NCI-H2029 treated with DMSO at 0.1 percent for 48 hours (cell line): ENCODE data around the gene RPGRIP1L.

ENCODE experiments used
- DNase-seq: peaks from one replicate; lab custom pipeline; 2025; lab: John Stamatoyannopoulos, UW

Gene RPGRIP1L

GRCh38 chr16:53703590-53704444, at the start of gene RPGRIP1L, which contains the start of gene FTO:
TSS of gene RPGRIP1L (minus strand) at chr16:53703859. CDS start at chr16:53700723, 3,136 bp downstream.
TSS of gene FTO (plus strand) at chr16:53704156.
- DNase-seq: peak; percentile 72

- DNase-seq: no peak
Measured at GRCh38 chr16:53753431-53753830, 49.8 kb upstream of the RPGRIP1L start.

GRCh38 chr16:53752560-53752959, 48.9 kb upstream of the RPGRIP1L start:
- no peak for DNase-seq

GRCh38 chr16:53745753-53746266, 42.2 kb upstream of the RPGRIP1L start:
- DNase-seq: no peak

GRCh38 chr16:53745086-53745485, 41.4 kb upstream of the RPGRIP1L start:
- no peak for DNase-seq

GRCh38 chr16:53744449-53744848, 40.8 kb upstream of the RPGRIP1L start:
- no peak for DNase-seq

- DNase-seq: no peak
Measured at GRCh38 chr16:53743149-53743566, 39.5 kb upstream of the RPGRIP1L start.

- DNase-seq: no peak
Measured at GRCh38 chr16:53741546-53741945, 37.9 kb upstream of the RPGRIP1L start.

- DNase-seq: no peak
Measured at GRCh38 chr16:53740933-53741531, 37.4 kb upstream of the RPGRIP1L start.

DNA sequence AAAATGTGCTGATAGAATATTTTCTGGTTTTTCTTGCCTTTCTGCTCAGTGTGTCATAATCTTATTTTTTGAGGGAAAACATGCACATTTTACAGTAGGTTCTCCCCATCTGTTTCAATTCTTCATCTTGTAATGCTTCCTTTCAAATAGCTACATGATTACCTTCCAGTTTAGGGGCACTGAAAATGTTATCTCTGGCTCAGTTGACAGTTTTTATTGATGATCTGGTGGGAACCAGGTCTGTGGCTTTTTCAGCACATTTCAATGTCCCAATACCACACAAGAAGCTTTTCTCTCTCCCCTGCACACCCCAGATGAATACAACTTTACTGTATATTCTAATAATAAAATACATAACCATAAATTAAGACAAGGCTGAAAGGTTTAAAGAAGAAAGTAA, 36.8 kb upstream of the RPGRIP1L start:
- DNase-seq: no peak

DNA sequence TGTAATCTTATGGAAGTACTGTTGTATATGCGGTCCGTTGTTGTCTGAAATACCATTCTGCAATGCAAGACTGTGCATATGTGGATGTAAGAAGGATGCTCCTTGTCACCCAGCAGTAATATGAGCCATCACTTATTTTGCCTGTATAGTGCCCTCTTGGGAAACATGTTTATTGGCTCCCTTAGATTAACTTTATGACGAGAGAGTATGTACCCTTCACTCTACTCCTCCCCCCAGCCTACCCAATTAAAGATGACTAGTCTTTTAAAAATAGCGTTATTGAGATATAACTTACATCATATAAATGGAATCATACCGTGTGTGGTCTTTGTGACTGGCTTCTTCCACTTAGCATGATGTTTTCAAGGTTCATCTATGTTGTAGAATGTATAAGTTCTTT, 33.9 kb upstream of the RPGRIP1L start:
- DNase-seq: no peak

DNA sequence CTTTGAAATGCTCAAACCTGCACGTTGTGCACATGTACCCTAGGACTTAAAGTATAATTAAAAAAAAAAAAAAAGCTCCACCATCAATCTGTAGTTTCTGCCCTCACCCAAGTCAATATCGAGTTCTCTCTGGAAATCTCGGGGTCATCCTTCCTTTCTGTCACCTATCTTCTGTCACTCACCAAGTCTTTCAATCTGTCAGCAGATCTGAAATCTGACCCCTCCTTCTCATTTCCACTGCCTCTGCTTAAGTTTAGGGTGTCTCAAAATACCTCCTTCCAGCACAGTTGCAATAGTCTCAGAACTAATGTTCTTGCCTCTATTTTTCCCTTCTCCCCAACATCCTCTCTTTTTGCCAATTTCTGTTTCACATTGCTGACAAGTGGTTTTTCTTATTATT, 32.6 kb upstream of the RPGRIP1L start:
- DNase-seq: no peak

- DNase-seq: no peak
Measured at GRCh38 chr16:53734908-53735307, 31.2 kb upstream of the RPGRIP1L start.

DNA sequence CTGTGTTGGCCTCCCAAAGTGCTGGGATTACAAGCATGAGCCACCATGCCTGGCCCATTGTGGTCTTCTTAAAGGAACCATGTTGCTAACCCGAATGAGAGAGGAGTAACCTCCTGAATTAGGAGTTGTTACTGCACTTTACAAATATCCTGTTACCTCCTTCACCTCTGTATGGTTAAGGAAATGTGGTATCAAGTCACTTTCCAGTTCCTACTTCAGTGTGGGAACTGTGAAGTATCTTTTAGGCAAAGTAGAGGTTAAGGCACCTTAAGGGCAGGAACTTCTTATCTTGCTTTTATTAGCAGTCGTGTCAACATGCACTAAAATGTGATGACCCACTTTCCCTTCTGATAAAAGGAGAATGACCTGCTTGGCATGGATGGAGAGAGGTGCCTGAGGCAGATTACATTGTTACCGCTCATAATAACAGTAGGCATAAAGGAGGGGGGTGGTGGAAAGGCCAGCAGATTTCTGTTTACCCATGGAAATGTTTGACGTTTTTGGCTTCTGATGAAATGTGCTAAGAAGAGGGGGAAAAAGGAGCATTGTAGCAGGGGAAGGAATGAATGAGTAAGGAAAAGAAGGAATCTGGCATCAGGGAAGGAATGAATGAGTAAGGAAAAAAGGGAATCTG, 28.8 kb upstream of the RPGRIP1L start:
- DNase-seq: no peak

DNA sequence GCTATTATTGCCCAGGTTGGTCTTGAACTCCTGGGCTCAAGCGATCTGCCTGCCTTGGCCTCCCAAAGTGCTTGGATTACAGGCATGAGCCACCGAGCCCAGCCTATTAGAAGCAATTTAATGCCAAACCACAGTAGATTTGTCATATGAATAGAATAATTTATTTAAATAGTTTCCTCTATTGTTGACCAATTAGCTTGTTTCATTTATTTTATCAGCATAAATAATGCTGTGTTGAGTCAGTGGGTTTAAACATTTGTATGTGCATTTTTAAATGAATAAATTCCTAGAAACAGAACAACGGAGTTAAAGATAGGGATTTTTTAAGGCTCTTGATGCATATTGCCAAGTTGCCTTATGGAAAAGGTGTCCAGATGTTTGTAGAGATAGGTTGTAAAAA, 27.0 kb upstream of the RPGRIP1L start:
- no peak for DNase-seq

DNA sequence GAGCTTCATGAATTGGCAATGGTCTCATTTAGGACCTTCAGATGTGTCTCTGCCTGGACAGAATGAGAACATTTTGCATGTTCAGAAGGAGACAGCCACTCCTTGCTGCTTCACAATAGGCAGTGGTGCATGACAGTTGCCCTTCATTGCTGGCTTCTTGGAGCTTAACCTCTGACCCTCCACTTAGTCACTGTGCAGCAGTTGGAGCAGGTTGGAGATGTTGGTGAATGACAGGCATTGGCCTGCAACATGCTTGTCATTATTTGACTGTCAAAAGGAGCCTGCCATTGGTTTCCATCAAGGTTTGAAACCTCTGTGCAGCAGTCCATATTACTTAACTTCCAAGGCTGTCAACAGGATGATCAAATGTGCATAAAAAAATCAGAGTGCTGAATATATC, 23.0 kb upstream of the RPGRIP1L start:
- DNase-seq: no peak

DNA sequence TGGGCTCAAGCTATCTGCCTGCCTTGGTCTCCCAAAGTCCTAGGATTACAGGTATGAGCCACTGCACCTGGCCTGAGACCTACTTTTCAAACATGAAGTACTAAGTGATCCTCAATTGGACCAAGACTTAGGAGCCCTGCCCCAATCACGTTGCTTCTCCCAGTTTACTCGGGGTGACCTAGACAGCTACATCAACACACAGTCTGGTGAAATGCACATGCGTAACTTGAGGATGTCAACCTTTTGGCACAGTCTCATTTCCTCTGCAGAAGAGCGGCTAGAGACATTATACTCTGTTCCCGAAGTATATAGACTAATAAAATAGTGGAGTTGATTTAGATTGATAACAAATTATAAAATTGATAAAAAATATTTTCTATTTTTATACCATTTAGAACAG, 17.4 kb upstream of the RPGRIP1L start:
- DNase-seq: no peak

DNA sequence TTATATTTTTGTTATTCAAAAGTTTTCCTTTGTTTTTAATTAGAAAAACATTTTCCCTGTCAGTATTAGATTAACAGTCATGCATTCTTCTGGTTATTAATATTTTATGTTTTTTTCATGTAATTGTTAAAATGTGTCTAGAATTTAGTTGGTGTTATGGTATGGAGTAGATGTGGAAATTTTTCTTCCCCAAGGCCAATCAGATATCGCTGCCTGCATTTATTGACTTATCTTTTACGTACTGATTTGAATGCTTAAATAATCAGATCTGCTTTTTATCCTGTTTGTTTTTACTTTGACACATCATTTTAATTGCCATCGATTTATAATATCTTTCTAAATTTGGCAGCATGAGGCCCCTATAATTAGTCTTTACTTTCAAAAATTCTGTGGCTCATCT, 13.9 kb upstream of the RPGRIP1L start:
- no peak for DNase-seq

GRCh38 chr16:53715023-53715384, 11.3 kb upstream of the RPGRIP1L start:
- no peak for DNase-seq

GRCh38 chr16:53714205-53715022, 10.8 kb upstream of the RPGRIP1L start:
- DNase-seq: no peak

DNA sequence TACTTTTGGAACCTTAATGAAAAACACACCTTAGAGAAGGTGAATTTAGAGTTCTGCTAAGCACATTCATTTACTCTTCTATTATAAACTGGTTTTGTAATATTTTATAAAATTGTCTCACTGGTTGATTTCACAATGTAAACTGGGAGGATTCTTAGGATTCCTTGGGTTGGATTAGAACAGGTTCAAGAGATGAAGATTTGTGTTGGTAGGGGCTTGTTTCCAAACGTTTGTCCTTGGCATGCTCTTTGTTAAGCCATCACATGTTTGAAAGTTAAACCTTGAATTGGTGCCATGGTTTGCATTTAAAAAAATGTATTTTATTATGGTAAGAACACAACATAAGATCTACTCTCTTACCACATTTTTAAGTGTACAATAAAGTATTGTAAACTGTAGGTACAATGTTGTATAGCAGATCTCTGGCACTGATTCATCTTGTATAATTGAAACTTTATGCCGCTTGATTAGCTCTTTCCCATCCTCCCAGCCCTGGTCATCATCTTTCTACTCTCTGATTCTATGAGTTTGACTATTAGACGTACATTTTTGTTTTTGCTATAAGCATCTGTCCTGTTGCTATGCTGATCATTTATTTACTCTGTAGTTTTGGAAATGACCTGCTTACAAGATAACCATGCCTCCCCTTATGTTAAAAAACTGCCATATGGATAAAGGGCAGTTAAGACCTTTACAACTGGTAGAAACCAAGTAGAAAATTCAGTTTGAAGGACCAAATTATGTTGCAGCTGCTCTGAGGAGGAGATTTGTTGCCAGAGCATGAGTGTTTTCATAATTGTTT, 9.9 kb upstream of the RPGRIP1L start:
- no peak for DNase-seq
